ENCODE data around the gene ADAMTS1.
"Not testable (repeated sequence)": the region's sequence is repeated elsewhere in the genome, so short reads cannot be mapped to it uniquely, and the experiment has no call there.

ADAMTS1 gene

GRCh38 chr21:26845066-26845758 lies at the start of gene ADAMTS1:
ADAMTS1 (minus strand) TSS chr21:26845409; CDS start chr21:26844954, 455 bp downstream.
- peak; percentile 96 for DNase-seq

GRCh38 chr21:26892151-26892550 lies 46.9 kb upstream of the ADAMTS1 start:
- DNase-seq: no peak

- peak; percentile 22 for DNase-seq
These were observed 43.7 kb upstream of the ADAMTS1 start for GRCh38 chr21:26888931-26889330.

GRCh38 chr21:26888256-26888655 lies 43.0 kb upstream of the ADAMTS1 start:
- no peak for DNase-seq

- DNase-seq: no peak
These were observed 42.0 kb upstream of the ADAMTS1 start for GRCh38 chr21:26887251-26887650.

- no peak for DNase-seq
These were observed 39.2 kb upstream of the ADAMTS1 start for GRCh38 chr21:26884436-26884835.

GRCh38 chr21:26883768-26884167 lies 38.6 kb upstream of the ADAMTS1 start:
- DNase-seq: no peak

GRCh38 chr21:26881504-26882228 lies 36.5 kb upstream of the ADAMTS1 start:
- DNase-seq: no peak

- no peak for DNase-seq
These were observed 31.8 kb upstream of the ADAMTS1 start for GRCh38 chr21:26877018-26877417.

GRCh38 chr21:26874347-26874746 lies 29.1 kb upstream of the ADAMTS1 start:
- no peak for DNase-seq

GRCh38 chr21:26865857-26866256 lies 20.6 kb upstream of the ADAMTS1 start:
- no peak for DNase-seq

- not testable (repeated sequence) for DNase-seq
These were observed 11.7 kb upstream of the ADAMTS1 start for GRCh38 chr21:26856871-26857350.

- DNase-seq: not testable (repeated sequence)
These were observed 9.5 kb upstream of the ADAMTS1 start for GRCh38 chr21:26854695-26855094.

- no peak for DNase-seq
These were observed 7.2 kb upstream of the ADAMTS1 start for GRCh38 chr21:26852423-26852822.

GRCh38 chr21:26851109-26851944 lies 6.1 kb upstream of the ADAMTS1 start:
- DNase-seq: no peak

- no peak for DNase-seq
These were observed 5.0 kb upstream of the ADAMTS1 start for GRCh38 chr21:26850116-26850643.

- no peak for DNase-seq
These were observed 4.4 kb upstream of the ADAMTS1 start for GRCh38 chr21:26849428-26850115.

GRCh38 chr21:26847921-26848320 lies 2.7 kb upstream of the ADAMTS1 start:
- DNase-seq: no peak

- no peak for DNase-seq
These were observed 1.8 kb upstream of the ADAMTS1 start for GRCh38 chr21:26847002-26847401.

GRCh38 chr21:26846036-26846931 lies 1.1 kb upstream of the ADAMTS1 start:
- peak; percentile 92 for DNase-seq

GRCh38 chr21:26845759-26846035 lies 488 bp upstream of the ADAMTS1 start:
- DNase-seq: no peak
